H1 (cell line): ENCODE data around the gene SLC35E1.

Experiments used
- EZH2 ChIP-seq: fragments of 200-600 bp; sonication (generic); IDR thresholded peaks from 2 replicates; pipeline ENCODE4 v1.7.1; 2012; ENCODE audit warnings: low read depth, mild to moderate bottlenecking, moderate library complexity, low read length, inconsistent platforms; ENCODE audit not compliant: severe bottlenecking
- GABPA ChIP-seq: IDR thresholded peaks from 2 replicates; pipeline ENCODE4 v1.6.1; 2011; ENCODE audit warnings: mild to moderate bottlenecking, low read length, moderate library complexity, borderline replicate concordance; ENCODE audit not compliant: insufficient read depth
- JUND ChIP-seq: IDR thresholded peaks from 2 replicates; pipeline ENCODE4 v1.6.1; 2011; ENCODE audit warnings: mild to moderate bottlenecking, improper control_type of control experiment, low read length
- POLR2A ChIP-seq, 2 experiments: IDR thresholded peaks; 1 replicate in 1 of 2; 2 replicates in 1 of 2; pipeline ENCODE4 v1.6.1; 2011; ENCODE audit warnings: low read depth in 2 of 2, low read length in 2 of 2, mild to moderate bottlenecking in 2 of 2; ENCODE audit errors: control extremely low read depth in 1 of 2
- POLR2AphosphoS5 ChIP-seq: IDR thresholded peaks from 2 replicates; pipeline ENCODE4 v1.6.1; 2011; ENCODE audit warnings: low read depth, low read length
- RAD21 ChIP-seq, 2 experiments: IDR thresholded peaks in 1 of 2; conservative IDR thresholded peaks in 1 of 2; 2 replicates each; pipeline ENCODE4 v1.6.1; 2011; ENCODE audit warnings: low read depth in 2 of 2, low read length in 2 of 2, improper control_type of control experiment in 1 of 2, inconsistent platforms in 1 of 2, mild to moderate bottlenecking in 1 of 2, moderate library complexity in 1 of 2
- SIN3A ChIP-seq, 2 experiments: IDR thresholded peaks in 1 of 2; conservative IDR thresholded peaks in 1 of 2; 2 replicates each; pipeline ENCODE4 v1.6.1; 2011 to 2012; ENCODE audit warnings: low read length in 2 of 2, improper control_type of control experiment in 1 of 2, low read depth in 1 of 2, mild to moderate bottlenecking in 1 of 2
- TEAD4 ChIP-seq: IDR thresholded peaks from 2 replicates; pipeline ENCODE4 v1.6.1; 2012; ENCODE audit warnings: low read depth, low read length, inconsistent platforms, mixed read lengths
- TF ChIP-seq, protein P1 (sequence below): IDR thresholded peaks from 2 replicates; pipeline ENCODE4 v1.6.1; 2011; ENCODE audit warnings: low read length, improper control_type of control experiment
- TF ChIP-seq, protein P2 (sequence below), 3 experiments: IDR thresholded peaks; 1 replicate in 2 of 3; 2 replicates in 1 of 3; pipeline versions ENCODE4 v1.5.1 to v1.6.1; 2011; ENCODE audit warnings: low read length in 3 of 3, mild to moderate bottlenecking in 3 of 3, inconsistent platforms in 2 of 3, low read depth in 1 of 3, moderate library complexity in 1 of 3; ENCODE audit not compliant: insufficient read depth in 1 of 3; ENCODE audit errors: control extremely low read depth in 1 of 3
- TF ChIP-seq, protein P3 (sequence below): IDR thresholded peaks from 2 replicates; pipeline ENCODE4 v1.6.1; 2012; ENCODE audit warnings: inconsistent platforms
- TF ChIP-seq, protein P4 (sequence below): fragments of 300-600 bp; sonication (generic); IDR thresholded peaks from 2 replicates; pipeline ENCODE4 v1.7.1; 2012; ENCODE audit warnings: low read length, moderate library complexity, mild to moderate bottlenecking, inconsistent platforms; ENCODE audit not compliant: insufficient replicate concordance

DNA sequence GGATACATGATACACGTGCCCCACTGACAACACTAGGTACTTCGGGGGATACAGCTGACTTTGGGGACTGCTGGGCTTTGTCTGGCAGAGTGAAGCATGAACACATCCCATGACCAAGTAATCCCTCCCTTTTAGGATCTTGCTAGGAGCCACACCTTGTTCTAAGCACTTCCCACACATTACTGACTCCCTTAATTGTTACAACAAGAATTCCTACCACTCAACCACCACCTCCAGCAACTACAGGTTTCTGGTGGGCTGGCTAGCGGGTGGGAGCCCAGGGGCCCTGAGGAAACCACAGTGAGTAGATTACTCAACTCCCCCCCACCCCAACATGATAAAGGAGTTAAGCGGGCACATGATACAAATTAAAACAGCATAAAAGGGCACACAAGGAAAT, 7.2 kb upstream of the SLC35E1 start:
- TF ChIP-seq, protein P1, sequence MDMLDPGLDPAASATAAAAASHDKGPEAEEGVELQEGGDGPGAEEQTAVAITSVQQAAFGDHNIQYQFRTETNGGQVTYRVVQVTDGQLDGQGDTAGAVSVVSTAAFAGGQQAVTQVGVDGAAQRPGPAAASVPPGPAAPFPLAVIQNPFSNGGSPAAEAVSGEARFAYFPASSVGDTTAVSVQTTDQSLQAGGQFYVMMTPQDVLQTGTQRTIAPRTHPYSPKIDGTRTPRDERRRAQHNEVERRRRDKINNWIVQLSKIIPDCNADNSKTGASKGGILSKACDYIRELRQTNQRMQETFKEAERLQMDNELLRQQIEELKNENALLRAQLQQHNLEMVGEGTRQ, result no peak
- TF ChIP-seq, protein P2, sequence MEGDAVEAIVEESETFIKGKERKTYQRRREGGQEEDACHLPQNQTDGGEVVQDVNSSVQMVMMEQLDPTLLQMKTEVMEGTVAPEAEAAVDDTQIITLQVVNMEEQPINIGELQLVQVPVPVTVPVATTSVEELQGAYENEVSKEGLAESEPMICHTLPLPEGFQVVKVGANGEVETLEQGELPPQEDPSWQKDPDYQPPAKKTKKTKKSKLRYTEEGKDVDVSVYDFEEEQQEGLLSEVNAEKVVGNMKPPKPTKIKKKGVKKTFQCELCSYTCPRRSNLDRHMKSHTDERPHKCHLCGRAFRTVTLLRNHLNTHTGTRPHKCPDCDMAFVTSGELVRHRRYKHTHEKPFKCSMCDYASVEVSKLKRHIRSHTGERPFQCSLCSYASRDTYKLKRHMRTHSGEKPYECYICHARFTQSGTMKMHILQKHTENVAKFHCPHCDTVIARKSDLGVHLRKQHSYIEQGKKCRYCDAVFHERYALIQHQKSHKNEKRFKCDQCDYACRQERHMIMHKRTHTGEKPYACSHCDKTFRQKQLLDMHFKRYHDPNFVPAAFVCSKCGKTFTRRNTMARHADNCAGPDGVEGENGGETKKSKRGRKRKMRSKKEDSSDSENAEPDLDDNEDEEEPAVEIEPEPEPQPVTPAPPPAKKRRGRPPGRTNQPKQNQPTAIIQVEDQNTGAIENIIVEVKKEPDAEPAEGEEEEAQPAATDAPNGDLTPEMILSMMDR (IDR thresholded peaks at IDR 0.05; ENCODE audit: control extremely low read depth in 1 of 3, insufficient read depth in 1 of 3, low read depth in 1 of 3, low read length in 3 of 3), result no peak
- TF ChIP-seq EZH2 (no peak), SIN3A (conservative IDR thresholded peaks at IDR 0.05 in 1 of 2, IDR thresholded peaks at IDR 0.05 in 1 of 2; ENCODE audit: low read depth in 1 of 2, low read length in 2 of 2) (no peak), RAD21 (IDR thresholded peaks at IDR 0.05 in 1 of 2, conservative IDR thresholded peaks at IDR 0.05 in 1 of 2; ENCODE audit: low read depth in 2 of 2, low read length in 2 of 2) (no peak), POLR2AphosphoS5 (no peak), TEAD4 (no peak), GABPA (no peak), POLR2A (IDR thresholded peaks at IDR 0.05; ENCODE audit: control extremely low read depth in 1 of 2, low read depth in 2 of 2, low read length in 2 of 2) (no peak), JUND (no peak)
- TF ChIP-seq, protein P3, sequence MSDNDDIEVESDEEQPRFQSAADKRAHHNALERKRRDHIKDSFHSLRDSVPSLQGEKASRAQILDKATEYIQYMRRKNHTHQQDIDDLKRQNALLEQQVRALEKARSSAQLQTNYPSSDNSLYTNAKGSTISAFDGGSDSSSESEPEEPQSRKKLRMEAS, result no peak
- TF ChIP-seq, protein P4, sequence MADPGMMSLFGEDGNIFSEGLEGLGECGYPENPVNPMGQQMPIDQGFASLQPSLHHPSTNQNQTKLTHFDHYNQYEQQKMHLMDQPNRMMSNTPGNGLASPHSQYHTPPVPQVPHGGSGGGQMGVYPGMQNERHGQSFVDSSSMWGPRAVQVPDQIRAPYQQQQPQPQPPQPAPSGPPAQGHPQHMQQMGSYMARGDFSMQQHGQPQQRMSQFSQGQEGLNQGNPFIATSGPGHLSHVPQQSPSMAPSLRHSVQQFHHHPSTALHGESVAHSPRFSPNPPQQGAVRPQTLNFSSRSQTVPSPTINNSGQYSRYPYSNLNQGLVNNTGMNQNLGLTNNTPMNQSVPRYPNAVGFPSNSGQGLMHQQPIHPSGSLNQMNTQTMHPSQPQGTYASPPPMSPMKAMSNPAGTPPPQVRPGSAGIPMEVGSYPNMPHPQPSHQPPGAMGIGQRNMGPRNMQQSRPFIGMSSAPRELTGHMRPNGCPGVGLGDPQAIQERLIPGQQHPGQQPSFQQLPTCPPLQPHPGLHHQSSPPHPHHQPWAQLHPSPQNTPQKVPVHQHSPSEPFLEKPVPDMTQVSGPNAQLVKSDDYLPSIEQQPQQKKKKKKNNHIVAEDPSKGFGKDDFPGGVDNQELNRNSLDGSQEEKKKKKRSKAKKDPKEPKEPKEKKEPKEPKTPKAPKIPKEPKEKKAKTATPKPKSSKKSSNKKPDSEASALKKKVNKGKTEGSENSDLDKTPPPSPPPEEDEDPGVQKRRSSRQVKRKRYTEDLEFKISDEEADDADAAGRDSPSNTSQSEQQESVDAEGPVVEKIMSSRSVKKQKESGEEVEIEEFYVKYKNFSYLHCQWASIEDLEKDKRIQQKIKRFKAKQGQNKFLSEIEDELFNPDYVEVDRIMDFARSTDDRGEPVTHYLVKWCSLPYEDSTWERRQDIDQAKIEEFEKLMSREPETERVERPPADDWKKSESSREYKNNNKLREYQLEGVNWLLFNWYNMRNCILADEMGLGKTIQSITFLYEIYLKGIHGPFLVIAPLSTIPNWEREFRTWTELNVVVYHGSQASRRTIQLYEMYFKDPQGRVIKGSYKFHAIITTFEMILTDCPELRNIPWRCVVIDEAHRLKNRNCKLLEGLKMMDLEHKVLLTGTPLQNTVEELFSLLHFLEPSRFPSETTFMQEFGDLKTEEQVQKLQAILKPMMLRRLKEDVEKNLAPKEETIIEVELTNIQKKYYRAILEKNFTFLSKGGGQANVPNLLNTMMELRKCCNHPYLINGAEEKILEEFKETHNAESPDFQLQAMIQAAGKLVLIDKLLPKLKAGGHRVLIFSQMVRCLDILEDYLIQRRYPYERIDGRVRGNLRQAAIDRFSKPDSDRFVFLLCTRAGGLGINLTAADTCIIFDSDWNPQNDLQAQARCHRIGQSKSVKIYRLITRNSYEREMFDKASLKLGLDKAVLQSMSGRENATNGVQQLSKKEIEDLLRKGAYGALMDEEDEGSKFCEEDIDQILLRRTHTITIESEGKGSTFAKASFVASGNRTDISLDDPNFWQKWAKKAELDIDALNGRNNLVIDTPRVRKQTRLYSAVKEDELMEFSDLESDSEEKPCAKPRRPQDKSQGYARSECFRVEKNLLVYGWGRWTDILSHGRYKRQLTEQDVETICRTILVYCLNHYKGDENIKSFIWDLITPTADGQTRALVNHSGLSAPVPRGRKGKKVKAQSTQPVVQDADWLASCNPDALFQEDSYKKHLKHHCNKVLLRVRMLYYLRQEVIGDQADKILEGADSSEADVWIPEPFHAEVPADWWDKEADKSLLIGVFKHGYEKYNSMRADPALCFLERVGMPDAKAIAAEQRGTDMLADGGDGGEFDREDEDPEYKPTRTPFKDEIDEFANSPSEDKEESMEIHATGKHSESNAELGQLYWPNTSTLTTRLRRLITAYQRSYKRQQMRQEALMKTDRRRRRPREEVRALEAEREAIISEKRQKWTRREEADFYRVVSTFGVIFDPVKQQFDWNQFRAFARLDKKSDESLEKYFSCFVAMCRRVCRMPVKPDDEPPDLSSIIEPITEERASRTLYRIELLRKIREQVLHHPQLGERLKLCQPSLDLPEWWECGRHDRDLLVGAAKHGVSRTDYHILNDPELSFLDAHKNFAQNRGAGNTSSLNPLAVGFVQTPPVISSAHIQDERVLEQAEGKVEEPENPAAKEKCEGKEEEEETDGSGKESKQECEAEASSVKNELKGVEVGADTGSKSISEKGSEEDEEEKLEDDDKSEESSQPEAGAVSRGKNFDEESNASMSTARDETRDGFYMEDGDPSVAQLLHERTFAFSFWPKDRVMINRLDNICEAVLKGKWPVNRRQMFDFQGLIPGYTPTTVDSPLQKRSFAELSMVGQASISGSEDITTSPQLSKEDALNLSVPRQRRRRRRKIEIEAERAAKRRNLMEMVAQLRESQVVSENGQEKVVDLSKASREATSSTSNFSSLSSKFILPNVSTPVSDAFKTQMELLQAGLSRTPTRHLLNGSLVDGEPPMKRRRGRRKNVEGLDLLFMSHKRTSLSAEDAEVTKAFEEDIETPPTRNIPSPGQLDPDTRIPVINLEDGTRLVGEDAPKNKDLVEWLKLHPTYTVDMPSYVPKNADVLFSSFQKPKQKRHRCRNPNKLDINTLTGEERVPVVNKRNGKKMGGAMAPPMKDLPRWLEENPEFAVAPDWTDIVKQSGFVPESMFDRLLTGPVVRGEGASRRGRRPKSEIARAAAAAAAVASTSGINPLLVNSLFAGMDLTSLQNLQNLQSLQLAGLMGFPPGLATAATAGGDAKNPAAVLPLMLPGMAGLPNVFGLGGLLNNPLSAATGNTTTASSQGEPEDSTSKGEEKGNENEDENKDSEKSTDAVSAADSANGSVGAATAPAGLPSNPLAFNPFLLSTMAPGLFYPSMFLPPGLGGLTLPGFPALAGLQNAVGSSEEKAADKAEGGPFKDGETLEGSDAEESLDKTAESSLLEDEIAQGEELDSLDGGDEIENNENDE, result no peak
